GM10248 (cell line): Measurements from ENCODE around the gene PAX5.

Source experiments
- CTCF ChIA-PET: fragments of 300-600 bp; sonication (Branson Sonifier 250); formaldehyde crosslinking; extraction: SDS; loops from one replicate; lab custom pipeline; 2021; ENCODE audit warnings: antibody characterized with exemption; lab: Yijun Ruan, JAX
- POLR2A ChIA-PET: fragments of 350-650 bp; sonication (Branson Sonifier 250); formaldehyde crosslinking; extraction: SDS; loops from one replicate; lab custom pipeline; 2020; ENCODE audit warnings: antibody characterized with exemption; lab: Yijun Ruan, JAX
- DNase-seq: peaks from one replicate; pipeline ENCODE4 v3.0.0; 2012; ENCODE audit errors: extremely low spot score
- CTCF ChIP-seq: IDR thresholded peaks from 2 replicates; pipeline ENCODE4 v1.5.1; 2012; ENCODE audit warnings: mild to moderate bottlenecking, low read depth; ENCODE audit errors: extremely low read depth, missing control alignments, control extremely low read depth

PAX5 gene

GRCh38 chr9:36802201-36802920 is 231.7 kb downstream of the PAX5 start:
- POLR2A ChIA-PET = no interaction called here
- TF ChIP-seq CTCF = no peak
- CTCF ChIA-PET = interaction anchor here (1.4 to 2.7 kb wide), 4 partner anchors 11 to 70 kb away, joined by 3 to 7 read pairs (median 4); no protein-coding TSS in a partner anchor
- DNase-seq = no peak

- ChIA-PET CTCF (interaction anchor here (1.0 to 2.7 kb wide), 6 partner anchors 9 to 191 kb away, joined by 3 to 7 read pairs (median 5); no protein-coding TSS in a partner anchor), POLR2A (no interaction called here)
- no peak for DNase-seq
- no peak for TF ChIP-seq CTCF
Observed at GRCh38 chr9:36800455-36800854, 233.6 kb downstream of the PAX5 start.

- TF ChIP-seq CTCF = no peak
- POLR2A ChIA-PET = no interaction called here
- CTCF ChIA-PET = no interaction called here
- DNase-seq = no peak
Observed at GRCh38 chr9:36798350-36799065, 235.6 kb downstream of the PAX5 start.

GRCh38 chr9:36797471-36798220 is 236.4 kb downstream of the PAX5 start:
- DNase-seq = no peak
- ChIA-PET CTCF (interaction anchor here (1.4 to 2.1 kb wide), 2 partner anchors 8 to 10 kb away, joined by 5 to 8 read pairs; no protein-coding TSS in a partner anchor), POLR2A (no interaction called here)
- no peak for TF ChIP-seq CTCF

GRCh38 chr9:36796671-36797419 is 237.2 kb downstream of the PAX5 start:
- CTCF ChIA-PET = interaction anchor here (1.0 to 2.1 kb wide), 3 partner anchors 9 to 389 kb away, joined by 3 to 8 read pairs (median 5); no protein-coding TSS in a partner anchor
- POLR2A ChIA-PET = no interaction called here
- no peak for TF ChIP-seq CTCF
- no peak for DNase-seq
